ENCODE measurements around the gene SPATA6. TPM values are rescaled to one million over a fixed set of nuclear protein-coding genes. Genes with fewer than 3 reads are reported as not detected.

Gene SPATA6
- total and polyA plus RNA-seq, 8 donors = 2.1 to 13.6 (median 8.6) TPM

DNA sequence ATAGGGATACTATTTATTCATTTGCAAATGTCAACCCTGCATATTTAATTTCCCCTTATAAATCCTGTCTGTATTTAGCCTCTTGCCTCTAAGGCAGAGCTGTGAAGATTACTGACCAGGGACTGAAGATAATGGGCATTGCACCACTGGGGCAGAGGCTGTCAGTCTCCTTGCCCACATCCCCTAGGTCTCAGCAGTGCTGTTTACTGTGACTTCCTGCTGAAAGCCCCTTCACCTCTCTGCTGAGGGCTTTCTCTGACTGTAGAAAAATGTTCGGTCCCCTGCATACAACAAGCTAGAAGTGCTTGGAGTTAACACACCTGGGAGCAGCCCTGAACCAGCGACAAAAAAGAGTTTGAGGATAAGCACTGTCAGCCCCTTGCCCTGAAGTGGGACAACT lies 220.7 kb downstream of the SPATA6 start:
- intact Hi-C loops (cut with DNase I) = no loop called here
- no peaks in the 10 kb centered on the region for H3K36me3 ChIP-seq
- ATAC-seq = no peak
- H3K27me3 ChIP-seq = no peaks in the 10 kb centered on the region
- H3K4me3 ChIP-seq = no peak overlapping the region
- H3K4me1 ChIP-seq = peaks cover 0 to 3% (median 0%) of the 10 kb centered on the region in 3 donors
- FAIRE-seq = no peak
- H3K9me3 ChIP-seq = no peaks in the 10 kb centered on the region
- TF ChIP-seq, protein P1, sequence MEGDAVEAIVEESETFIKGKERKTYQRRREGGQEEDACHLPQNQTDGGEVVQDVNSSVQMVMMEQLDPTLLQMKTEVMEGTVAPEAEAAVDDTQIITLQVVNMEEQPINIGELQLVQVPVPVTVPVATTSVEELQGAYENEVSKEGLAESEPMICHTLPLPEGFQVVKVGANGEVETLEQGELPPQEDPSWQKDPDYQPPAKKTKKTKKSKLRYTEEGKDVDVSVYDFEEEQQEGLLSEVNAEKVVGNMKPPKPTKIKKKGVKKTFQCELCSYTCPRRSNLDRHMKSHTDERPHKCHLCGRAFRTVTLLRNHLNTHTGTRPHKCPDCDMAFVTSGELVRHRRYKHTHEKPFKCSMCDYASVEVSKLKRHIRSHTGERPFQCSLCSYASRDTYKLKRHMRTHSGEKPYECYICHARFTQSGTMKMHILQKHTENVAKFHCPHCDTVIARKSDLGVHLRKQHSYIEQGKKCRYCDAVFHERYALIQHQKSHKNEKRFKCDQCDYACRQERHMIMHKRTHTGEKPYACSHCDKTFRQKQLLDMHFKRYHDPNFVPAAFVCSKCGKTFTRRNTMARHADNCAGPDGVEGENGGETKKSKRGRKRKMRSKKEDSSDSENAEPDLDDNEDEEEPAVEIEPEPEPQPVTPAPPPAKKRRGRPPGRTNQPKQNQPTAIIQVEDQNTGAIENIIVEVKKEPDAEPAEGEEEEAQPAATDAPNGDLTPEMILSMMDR (IDR thresholded peaks at IDR 0.05) = no peak
- no peak overlapping the region for H3K27ac ChIP-seq
- no peak for DNase-seq
- WGBS, 2 donors = 87 to 92% methylated on average over 2 of the region's 2 CpGs

DNA sequence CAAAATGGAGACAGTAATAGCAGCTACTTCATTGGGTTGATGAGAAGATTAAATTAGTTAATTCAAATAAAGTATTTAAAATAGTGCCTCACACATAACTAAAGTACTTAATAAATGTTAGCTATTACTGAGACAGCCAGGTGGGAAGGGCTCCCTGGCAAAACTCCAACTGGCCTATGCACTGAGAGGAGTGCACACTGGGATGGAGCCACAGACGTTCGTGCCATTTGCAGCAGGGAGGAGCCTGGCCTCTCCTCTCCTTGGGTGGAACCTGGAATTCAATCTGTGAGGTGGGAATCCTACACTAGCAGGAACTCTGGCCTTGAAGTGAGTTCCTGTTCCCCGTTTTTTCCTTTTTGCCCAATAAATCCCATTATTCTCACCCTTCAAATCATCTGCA lies 221.4 kb downstream of the SPATA6 start:
- intact Hi-C loops (cut with DNase I) = no loop called here
- DNase-seq = peak in 1 of 6 donors; percentile 22
- 20 to 22% methylated on average over 3 of the region's 3 CpGs for WGBS, 2 donors
- Histone ChIP-seq H3K27me3 (no peaks in the 10 kb centered on the region), H3K36me3 (no peaks in the 10 kb centered on the region), H3K4me3 (no peak overlapping the region), H3K9me3 (no peaks in the 10 kb centered on the region), H3K27ac (no peak overlapping the region), H3K4me1 (peaks cover 0 to 5% (median 0%) of the 10 kb centered on the region in 3 donors)
- ATAC-seq = no peak
- TF ChIP-seq, protein P1 (IDR thresholded peaks at IDR 0.05) = no peak
- FAIRE-seq = no peak

DNA sequence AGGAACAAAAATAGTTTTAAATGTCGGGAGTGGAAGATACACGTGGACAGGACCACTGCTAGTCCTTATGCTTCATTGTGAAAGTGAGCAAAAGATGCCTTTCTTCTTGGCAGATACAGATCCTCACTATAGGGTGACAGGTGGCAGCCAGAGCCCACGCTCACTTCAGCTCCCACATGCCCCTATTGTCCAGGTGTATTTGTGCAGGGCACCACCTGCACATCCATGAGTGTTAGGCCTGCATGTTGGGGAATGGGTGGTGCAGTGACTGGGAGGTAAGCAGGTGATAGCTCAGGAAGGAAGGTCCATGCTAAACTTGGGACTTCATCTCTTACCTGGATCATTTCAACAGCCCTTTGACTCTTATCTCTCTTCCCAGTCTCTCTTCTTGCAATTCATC lies 222.1 kb downstream of the SPATA6 start:
- WGBS, 2 donors = 88 to 92% methylated on average over 3 of the region's 3 CpGs

DNA sequence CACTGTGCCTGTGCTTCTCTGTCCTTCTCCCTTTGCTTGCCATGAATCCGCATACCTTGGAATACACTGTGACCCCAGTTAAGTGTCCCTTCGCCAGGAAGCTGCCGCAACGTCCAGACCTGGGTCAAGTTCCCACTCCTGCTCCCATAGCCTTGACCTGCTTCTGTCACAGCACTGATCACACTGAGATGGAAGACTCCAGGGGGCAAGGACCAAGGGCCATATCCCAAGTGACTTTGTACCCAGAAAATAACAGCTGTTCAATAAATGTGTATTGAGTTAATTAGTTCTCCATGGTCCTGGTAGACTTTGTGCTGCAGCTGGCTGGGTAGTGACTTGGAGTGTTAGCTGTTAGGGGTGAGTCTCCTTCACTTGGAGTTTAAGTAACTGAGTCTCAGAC lies 223.6 kb downstream of the SPATA6 start:
- DNase-seq = peak in 1 of 6 donors; percentile 21
- no peak for FAIRE-seq
- Histone ChIP-seq H3K9me3 (no peaks in the 10 kb centered on the region), H3K36me3 (no peaks in the 10 kb centered on the region), H3K27ac (no peak overlapping the region), H3K4me1 (peaks cover 0 to 5% (median 0%) of the 10 kb centered on the region in 3 donors), H3K4me3 (no peak overlapping the region), H3K27me3 (no peaks in the 10 kb centered on the region)
- intact Hi-C loops (cut with DNase I) = no loop called here
- ATAC-seq = no peak
- TF ChIP-seq, protein P1 (IDR thresholded peaks at IDR 0.05) = no peak
- WGBS, 2 donors = 87 to 91% methylated on average over 4 of the region's 4 CpGs

More for the DNA sequence above, 222.1 kb downstream of the SPATA6 start:
- H3K27ac ChIP-seq = no peak overlapping the region
- H3K9me3 ChIP-seq = no peaks in the 10 kb centered on the region
- peaks cover 0 to 5% (median 0%) of the 10 kb centered on the region in 3 donors for H3K4me1 ChIP-seq
- intact Hi-C loops (cut with DNase I) = no loop called here
- no peaks in the 10 kb centered on the region for H3K27me3 ChIP-seq
- FAIRE-seq (no peak), DNase-seq (no peak), ATAC-seq (no peak)
- TF ChIP-seq, protein P1 (IDR thresholded peaks at IDR 0.05) = no peak
- no peak overlapping the region for H3K4me3 ChIP-seq
- H3K36me3 ChIP-seq = no peaks in the 10 kb centered on the region

DNA sequence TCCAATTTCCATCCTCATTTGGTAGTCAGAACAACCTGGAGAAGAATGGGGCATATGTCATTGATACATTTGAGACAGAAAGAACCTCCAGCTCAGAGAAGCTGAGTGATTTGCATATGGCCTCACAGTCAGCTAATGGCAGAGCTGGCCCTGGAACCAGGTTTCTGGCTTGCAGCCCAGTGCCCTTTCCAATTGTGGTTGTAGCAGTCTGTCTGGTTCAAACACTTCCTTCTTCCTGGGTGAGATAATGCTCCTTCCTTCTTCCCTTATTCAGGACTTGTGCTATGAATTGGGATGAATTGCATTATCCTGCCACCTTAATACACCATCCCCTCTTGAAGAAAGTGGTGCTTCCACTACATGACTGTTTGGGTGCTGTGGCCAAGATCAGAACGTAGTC lies 225.3 kb downstream of the SPATA6 start:
- Histone ChIP-seq H3K4me3 (no peak overlapping the region), H3K36me3 (no peaks in the 10 kb centered on the region), H3K9me3 (no peaks in the 10 kb centered on the region), H3K27ac (peak overlapping the region in 2 of 4 donors; percentile 12 to 13), H3K27me3 (no peaks in the 10 kb centered on the region), H3K4me1 (peaks cover 0 to 5% (median 0%) of the 10 kb centered on the region in 3 donors)
- 82 to 88% methylated on average over 1 of the region's 1 CpG for WGBS, 2 donors
- intact Hi-C loops (cut with DNase I) = no loop called here
- TF ChIP-seq, protein P1 (IDR thresholded peaks at IDR 0.05) = no peak
- peak; percentile 66 to 89 (median 87) for ATAC-seq
- FAIRE-seq = no peak
- DNase-seq = peak; percentile 35 to 67 (median 63)

Other genes starting within 250 kb of the SPATA6 start
- gene SLC5A9, start 249.5 kb downstream of the SPATA6 start, total RNA-seq = 1 to 10 TPM; 1.4 to 6.0 (median 3.9) TPM
- 10 to 100 TPM in 1 of 2 donors, 1 to 10 TPM in 1; 9.5 to 20.9 TPM for gene SLC5A9, start 249.5 kb downstream of the SPATA6 start, polyA plus RNA-seq

All from pancreas (tissue), 10 donors.